GM21737 (cell line): ENCODE data around the gene PACSIN3.
"Not testable (repeated sequence)": the region's sequence is repeated elsewhere in the genome, so short reads cannot be mapped to it uniquely, and the experiment has no call there.

ENCODE experiments used
- ATAC-seq: cut with Tn5 transposase; IDR thresholded peaks from one replicate; pipeline ENCODE4 v1.9.1; 2021; ENCODE audit warnings: mild to moderate bottlenecking, moderate library complexity; ENCODE audit not compliant: unreplicated experiment

The PACSIN3 gene

GRCh38 chr11:47198161-47198560 is 11.9 kb upstream of the PACSIN3 start:
- not testable (repeated sequence) for ATAC-seq

- ATAC-seq = no peak
These were observed 5.9 kb upstream of the PACSIN3 start for GRCh38 chr11:47192111-47192510.

- ATAC-seq = not testable (repeated sequence)
These were observed 4.9 kb upstream of the PACSIN3 start for GRCh38 chr11:47191137-47191536.

DNA sequence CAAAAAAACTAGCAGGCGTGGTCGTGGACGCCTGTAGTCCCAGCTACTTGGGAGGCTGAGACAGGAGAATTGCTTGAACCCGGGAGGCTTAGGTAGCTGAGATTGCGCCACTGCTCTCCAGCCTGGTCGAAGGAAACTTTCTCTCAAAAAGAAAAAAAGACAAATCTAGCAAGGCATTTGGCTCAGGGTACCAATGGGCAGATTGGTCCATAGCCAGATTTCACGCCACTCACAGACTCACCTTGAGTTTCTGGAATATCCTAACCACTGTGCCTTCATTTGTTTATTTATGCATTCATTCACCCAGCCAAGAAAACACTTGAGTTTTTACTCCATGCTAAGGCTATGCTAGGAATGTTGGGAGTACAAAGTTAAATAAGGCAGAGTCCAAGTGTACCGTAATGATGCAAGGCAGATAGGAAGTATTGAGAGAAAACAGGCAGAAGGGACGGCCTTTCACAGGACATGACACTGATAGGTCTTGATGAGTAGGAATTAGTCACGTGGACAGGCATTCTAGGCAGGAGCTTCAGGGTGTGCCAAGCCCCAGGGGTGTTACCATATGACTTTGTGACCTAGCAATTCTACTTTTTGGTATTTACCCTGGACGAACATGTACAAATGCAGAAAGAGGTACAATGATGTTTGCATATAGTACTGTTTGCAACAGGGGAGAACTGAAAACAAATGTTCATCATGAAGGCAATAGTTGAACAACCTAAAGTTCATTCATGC is 3.0 kb upstream of the PACSIN3 start:
- no peak for ATAC-seq

DNA sequence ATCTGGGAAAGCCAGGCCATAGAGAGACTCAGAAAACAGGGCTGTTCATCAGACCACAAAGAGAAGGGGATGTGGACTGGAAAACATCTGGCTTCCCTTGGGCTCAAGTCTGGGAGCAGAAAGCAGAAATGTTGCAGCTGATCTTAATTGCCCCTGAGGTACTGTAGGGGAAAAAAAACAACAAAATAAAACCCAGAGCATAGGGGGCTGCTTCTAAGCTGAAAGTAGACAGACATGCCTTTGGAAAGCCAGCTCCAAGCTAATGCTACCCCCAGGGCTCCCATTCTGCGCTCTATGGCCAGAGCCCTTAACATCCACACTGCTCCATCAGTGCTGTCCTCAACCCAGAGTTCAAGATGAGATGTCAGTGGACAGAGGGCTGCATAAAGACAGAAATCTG is 2.0 kb upstream of the PACSIN3 start:
- ATAC-seq = no peak

GRCh38 chr11:47187723-47188122 is 1.5 kb upstream of the PACSIN3 start:
- no peak for ATAC-seq

DNA sequence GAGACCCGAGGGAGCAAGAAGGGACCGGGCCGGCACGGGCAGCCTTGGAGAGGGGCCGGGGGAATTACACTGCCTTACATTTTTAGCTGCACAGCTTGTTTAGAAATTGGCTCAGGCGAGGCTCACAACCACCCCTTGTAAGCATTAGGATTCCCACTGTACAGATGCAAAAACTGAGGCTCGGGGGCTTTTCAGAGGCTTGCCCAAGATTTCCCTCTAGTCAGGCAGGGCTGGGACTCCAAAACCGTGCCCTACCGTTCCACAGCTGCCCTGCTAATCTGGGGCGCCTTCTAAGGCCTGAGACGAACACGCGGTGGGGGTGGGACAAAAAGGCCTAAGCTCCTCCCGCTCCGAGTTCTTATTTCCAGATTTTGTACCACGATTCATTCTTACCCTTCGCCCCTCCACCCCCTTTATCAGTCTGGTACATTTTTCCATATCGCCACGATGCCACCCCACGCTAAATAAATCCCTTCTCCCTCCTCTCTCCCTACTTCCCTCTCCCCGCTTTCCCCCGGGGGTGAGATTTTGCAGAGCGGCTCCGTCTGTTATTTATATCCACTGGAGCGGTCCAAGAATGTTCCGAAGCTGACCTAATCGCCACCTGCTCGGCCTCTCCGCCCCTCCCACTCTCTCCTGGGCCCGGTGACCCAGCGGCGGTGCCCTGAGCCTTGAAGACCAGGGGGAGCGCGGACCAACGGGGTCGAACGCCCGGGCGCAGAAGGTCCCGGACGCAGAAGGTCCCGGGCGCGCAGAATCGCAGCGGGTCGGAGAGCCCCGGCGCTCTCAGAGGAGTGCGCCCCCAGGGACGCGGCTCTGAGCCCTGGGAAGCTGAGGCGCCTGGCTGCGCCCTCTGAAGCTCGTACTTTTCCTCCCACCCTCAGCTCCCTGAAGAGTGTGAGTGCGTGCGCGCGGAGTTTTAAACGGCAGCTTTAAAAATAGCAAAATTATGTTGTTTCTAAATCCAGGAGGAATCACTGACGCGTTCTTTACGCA is 764 bp upstream of the PACSIN3 start:
- ATAC-seq = no peak

DNA sequence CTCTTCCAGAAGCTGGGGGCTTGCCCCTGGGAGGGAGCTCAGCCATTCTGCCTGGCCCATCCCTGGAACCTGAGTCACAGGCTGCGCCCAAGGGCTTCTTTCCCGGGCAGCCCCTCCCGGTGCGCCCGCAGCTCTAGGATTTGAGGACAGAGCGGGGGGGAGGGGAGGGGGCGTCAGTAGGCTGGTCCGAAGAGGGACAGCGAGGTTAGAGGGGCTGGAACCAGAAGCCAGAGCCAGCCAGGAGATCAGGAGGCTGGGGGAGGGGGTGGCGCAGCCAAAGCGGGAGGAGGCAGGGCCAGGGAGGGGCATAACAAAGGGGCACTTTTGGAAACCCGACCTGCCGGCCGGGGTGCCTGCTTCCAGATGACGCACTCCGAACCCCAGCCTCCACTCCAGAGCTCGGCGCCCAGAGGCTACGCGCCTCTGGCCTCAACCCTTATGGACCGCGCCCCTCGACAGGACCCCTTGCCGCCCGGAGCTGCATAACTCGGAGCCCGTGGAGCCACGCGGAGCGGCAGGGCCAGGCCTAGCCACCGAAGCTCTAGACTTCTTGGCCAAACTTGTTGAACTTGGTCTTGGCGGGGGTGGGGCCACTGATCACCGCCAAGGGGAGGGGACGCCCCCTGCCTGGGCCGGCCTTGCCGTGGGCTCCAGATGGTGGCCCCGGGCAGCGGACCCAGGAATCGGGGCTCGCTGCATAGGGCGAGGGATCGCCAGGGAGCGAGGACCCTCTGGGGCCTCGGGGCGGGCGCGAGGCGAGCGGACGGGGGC is 744 bp downstream of the PACSIN3 start:
- ATAC-seq = no peak

DNA sequence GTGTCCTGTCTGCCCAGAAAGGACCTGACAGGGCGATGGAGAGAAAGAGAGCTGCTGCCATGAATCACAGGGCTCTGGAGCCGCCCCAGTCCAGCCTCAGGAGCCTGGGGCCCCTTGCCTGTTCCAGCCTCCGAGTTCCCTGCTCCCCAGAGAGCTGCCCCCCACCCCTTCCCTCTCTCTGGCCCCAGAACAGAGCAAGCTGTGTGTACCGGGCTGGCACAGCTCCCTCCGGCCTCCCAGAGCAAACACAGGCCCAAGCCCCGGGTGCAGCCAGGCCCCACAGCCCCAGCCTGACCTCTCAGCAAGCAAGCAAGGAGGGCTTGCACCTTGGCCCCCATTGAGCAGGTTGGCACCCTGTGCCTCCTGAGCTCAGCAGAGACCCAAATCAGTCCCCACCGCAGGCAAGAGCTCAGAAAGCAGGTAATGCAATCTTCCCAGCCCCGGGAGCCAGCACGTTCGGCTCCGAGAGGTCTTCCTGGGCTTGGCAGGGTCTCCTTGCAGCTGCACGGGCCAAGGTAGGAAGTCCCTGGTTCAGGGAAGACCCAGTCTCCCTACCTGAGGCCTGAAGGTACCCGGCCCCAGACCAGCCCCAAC is 1.4 kb downstream of the PACSIN3 start:
- no peak for ATAC-seq

DNA sequence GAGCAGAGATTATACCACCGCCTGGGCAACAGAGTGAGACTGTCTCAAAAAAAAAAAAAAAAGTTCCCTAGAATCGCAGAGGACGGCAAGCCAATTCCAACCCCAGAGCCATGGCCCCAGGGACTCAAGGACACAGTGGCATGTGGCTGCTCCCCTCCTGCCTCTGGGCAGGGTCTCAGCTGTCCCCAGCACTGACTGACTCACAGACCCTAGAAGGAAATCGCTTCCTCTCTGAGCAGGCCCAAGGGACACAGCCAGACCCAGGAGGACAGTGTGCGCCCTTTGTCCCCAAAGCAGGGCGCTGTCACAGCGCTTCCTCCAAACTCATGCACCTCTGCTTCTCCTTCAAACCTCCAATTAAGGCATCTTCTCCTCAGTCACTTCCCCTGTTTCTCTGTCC is 2.3 kb downstream of the PACSIN3 start:
- ATAC-seq = no peak

- ATAC-seq = no peak
These were observed 3.0 kb downstream of the PACSIN3 start for GRCh38 chr11:47183031-47183856.

- no peak for ATAC-seq
These were observed 3.9 kb downstream of the PACSIN3 start for GRCh38 chr11:47182380-47182779.

DNA sequence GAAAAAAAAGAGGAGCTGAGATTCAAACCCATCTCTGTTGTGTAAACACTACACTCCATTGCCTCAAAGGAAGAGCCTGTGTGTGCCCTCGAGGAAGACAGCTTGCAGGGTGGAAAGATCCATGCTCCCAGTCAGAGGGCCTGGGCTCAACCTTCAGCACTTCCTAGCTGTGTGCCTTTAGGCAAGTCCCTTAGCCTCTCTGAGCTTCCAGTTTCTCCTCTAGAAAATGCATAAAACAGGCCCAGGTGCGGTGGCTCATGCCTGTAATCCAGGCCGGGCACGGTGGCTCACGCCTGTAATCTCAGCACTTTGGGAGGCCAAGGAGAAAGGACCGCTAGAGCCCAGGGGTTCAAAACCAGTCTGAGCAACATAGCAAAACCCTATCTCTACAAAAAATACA is 5.0 kb downstream of the PACSIN3 start:
- ATAC-seq = no peak

- ATAC-seq = no peak
These were observed 6.0 kb downstream of the PACSIN3 start for GRCh38 chr11:47180006-47180787.

DNA sequence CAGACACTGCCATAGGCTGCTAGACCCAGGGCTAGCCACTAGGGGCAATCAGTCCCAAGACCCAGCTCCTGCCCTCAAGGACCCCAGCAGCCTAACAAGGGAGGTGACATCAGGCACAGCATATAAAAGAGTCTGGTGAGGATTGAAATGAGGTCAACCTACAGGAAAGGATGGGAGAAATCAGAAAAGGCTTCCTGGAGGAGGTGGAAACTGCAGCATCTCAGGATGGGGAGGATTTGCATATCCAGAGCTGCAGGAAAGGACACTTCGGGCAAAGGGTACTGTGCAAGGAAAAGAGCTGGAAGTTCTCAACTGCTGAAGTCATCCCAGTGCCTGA is 6.6 kb downstream of the PACSIN3 start:
- no peak for ATAC-seq

DNA sequence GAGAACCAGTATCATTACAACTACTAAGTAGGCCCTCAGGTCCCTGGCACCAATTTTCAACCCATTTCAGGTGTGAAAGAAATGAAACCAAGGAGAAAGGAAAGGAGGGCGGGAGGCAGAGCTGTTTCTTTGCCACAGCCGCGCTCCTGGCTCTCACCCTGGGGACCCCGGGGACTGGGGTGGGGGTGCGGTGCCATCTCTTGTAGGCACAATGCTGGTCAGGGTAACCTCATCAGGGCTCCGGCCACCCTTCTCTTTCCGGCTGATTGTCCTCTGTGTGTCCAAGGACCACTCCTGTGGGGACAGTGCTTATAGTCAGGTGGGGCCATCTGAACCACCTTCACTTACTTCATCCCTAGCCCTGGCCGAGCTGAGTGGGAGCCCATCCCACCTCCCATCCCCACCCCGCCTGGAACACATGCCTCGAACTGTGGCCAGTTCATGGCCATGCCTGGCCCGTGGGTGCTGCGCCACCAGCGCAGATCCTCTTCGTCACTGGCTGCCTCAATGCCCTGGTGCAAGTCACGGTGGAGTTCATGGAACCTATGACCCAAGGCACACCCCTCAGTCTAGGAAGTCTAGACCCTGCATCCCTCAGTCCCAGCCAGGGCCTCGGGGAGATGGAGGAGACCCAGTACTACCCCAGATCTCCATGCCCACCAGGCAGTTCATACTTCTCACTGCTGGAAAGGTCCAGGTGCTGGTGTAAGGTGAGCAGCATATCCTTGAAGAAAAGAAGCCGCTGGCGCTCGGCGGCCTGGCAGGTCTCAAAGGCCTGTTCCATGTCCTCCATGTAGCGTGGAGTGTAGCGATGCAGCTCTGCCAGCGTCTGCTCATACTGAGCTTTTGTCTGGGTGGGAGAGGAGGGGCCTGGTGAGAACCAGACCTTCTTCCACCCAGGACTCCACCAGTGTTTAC is 7.2 kb downstream of the PACSIN3 start:
- ATAC-seq = no peak

- ATAC-seq = no peak
These were observed 7.9 kb downstream of the PACSIN3 start for GRCh38 chr11:47178316-47178715.

DNA sequence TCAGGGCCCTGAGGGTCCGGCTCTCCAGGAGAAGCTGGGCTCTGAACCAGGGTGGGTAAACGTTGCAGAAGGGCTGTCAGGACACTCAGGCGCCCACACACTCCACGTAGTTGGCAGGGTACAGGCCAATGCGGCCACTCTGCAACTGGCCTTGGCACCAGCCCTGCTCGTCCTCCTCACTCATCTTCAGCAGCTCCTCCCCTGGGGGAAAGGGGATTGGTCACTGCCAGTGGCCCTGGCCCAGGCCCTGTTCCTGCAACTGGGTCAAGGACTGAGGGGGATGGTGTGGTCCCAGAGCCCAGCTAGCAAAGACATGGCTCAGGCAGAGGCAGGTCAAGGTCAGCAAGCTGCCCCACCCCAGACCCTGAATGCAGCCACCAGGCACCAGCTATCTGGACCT is 8.4 kb downstream of the PACSIN3 start:
- no peak for ATAC-seq
